ENCODE measurements around the gene TRIM56.
"Not testable (repeated sequence)": the region's sequence is repeated elsewhere in the genome, so short reads cannot be mapped to it uniquely, and the experiment has no call there.

TRIM56 gene

GRCh38 chr7:101108961-101109360 is 23.7 kb downstream of the TRIM56 start:
- H3K4me3 ChIP-seq (IDR thresholded peaks at IDR 0.05; ENCODE audit: insufficient read depth, low read depth, low read length) = no peak overlapping the region
- no peaks in the 10 kb centered on the region for H3K4me1 ChIP-seq (ENCODE audit: low read depth, poor library complexity, severe bottlenecking)
- H3K27me3 ChIP-seq (ENCODE audit: insufficient read depth, low read depth) = peaks cover 96% of the 10 kb centered on the region
- H3K79me2 ChIP-seq (ENCODE audit: insufficient read depth, low read depth) = no peaks in the 10 kb centered on the region
- H3K27ac ChIP-seq = no peak overlapping the region
- H3K9ac ChIP-seq = no peak overlapping the region
- no peak overlapping the region for H3K4me2 ChIP-seq
- H4K20me1 ChIP-seq (ENCODE audit: insufficient read depth) = no peaks in the 10 kb centered on the region
- TF ChIP-seq, protein P1, sequence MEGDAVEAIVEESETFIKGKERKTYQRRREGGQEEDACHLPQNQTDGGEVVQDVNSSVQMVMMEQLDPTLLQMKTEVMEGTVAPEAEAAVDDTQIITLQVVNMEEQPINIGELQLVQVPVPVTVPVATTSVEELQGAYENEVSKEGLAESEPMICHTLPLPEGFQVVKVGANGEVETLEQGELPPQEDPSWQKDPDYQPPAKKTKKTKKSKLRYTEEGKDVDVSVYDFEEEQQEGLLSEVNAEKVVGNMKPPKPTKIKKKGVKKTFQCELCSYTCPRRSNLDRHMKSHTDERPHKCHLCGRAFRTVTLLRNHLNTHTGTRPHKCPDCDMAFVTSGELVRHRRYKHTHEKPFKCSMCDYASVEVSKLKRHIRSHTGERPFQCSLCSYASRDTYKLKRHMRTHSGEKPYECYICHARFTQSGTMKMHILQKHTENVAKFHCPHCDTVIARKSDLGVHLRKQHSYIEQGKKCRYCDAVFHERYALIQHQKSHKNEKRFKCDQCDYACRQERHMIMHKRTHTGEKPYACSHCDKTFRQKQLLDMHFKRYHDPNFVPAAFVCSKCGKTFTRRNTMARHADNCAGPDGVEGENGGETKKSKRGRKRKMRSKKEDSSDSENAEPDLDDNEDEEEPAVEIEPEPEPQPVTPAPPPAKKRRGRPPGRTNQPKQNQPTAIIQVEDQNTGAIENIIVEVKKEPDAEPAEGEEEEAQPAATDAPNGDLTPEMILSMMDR (conservative IDR thresholded peaks at IDR 0.05; ENCODE audit: low read depth, low read length) = no peak
- H3K36me3 ChIP-seq (ENCODE audit: insufficient read depth) = no peaks in the 10 kb centered on the region
- no peak overlapping the region for H2AFZ ChIP-seq (ENCODE audit: low read depth)

DNA sequence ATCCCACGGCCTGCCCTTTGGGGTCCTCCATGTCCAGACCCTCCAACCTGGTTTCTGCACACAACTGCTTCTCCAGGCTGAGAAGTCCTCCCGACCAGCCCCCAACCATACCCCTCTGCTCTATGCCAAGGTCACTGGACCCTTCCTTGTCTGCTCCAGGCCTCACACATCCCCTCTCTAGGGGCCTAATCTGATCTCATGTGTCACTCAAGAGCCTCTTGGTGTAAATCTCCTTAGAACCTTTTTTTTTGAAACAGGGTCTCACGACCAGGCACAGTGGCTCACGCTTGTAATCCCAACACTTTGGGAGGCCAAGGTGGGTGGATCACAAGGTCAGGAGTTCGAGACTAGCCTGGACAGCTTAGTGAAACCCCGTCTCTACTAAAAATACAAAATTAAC is 24.1 kb downstream of the TRIM56 start:
- no peak overlapping the region for H3K4me2 ChIP-seq
- no peak overlapping the region for H3K27ac ChIP-seq
- no peak overlapping the region for H3K9ac ChIP-seq
- H2AFZ ChIP-seq (ENCODE audit: low read depth) = no peak overlapping the region
- no peaks in the 10 kb centered on the region for H3K36me3 ChIP-seq (ENCODE audit: insufficient read depth)
- no peaks in the 10 kb centered on the region for H3K79me2 ChIP-seq (ENCODE audit: insufficient read depth, low read depth)
- peaks cover 96% of the 10 kb centered on the region for H3K27me3 ChIP-seq (ENCODE audit: insufficient read depth, low read depth)
- H3K4me1 ChIP-seq (ENCODE audit: low read depth, poor library complexity, severe bottlenecking) = no peaks in the 10 kb centered on the region
- no peaks in the 10 kb centered on the region for H4K20me1 ChIP-seq (ENCODE audit: insufficient read depth)
- H3K4me3 ChIP-seq (IDR thresholded peaks at IDR 0.05; ENCODE audit: insufficient read depth, low read depth, low read length) = no peak overlapping the region
- TF ChIP-seq, protein P1 (conservative IDR thresholded peaks at IDR 0.05; ENCODE audit: low read depth, low read length) = no peak

- TF ChIP-seq, protein P1 (conservative IDR thresholded peaks at IDR 0.05; ENCODE audit: low read depth, low read length) = no peak
- peaks cover 96% of the 10 kb centered on the region for H3K27me3 ChIP-seq (ENCODE audit: insufficient read depth, low read depth)
- H2AFZ ChIP-seq (ENCODE audit: low read depth) = no peak overlapping the region
- no peak overlapping the region for H3K4me3 ChIP-seq (IDR thresholded peaks at IDR 0.05; ENCODE audit: insufficient read depth, low read depth, low read length)
- no peaks in the 10 kb centered on the region for H3K79me2 ChIP-seq (ENCODE audit: insufficient read depth, low read depth)
- no peak overlapping the region for H3K4me2 ChIP-seq
- no peaks in the 10 kb centered on the region for H3K4me1 ChIP-seq (ENCODE audit: low read depth, poor library complexity, severe bottlenecking)
- no peaks in the 10 kb centered on the region for H3K36me3 ChIP-seq (ENCODE audit: insufficient read depth)
- H3K9ac ChIP-seq = no peak overlapping the region
- H4K20me1 ChIP-seq (ENCODE audit: insufficient read depth) = no peaks in the 10 kb centered on the region
- H3K27ac ChIP-seq = no peak overlapping the region
Observed at GRCh38 chr7:101111261-101111660, 26.0 kb downstream of the TRIM56 start.

GRCh38 chr7:101112233-101112632 is 27.0 kb downstream of the TRIM56 start:
- Histone ChIP-seq H3K27ac (no peak overlapping the region), H3K79me2 (ENCODE audit: insufficient read depth, low read depth) (no peaks in the 10 kb centered on the region), H4K20me1 (ENCODE audit: insufficient read depth) (no peaks in the 10 kb centered on the region), H3K36me3 (ENCODE audit: insufficient read depth) (no peaks in the 10 kb centered on the region), H3K27me3 (ENCODE audit: insufficient read depth, low read depth) (peaks cover 97% of the 10 kb centered on the region), H3K4me3 (IDR thresholded peaks at IDR 0.05; ENCODE audit: insufficient read depth, low read depth, low read length) (no peak overlapping the region), H3K4me2 (no peak overlapping the region), H3K9ac (no peak overlapping the region), H2AFZ (ENCODE audit: low read depth) (no peak overlapping the region), H3K4me1 (ENCODE audit: low read depth, poor library complexity, severe bottlenecking) (no peaks in the 10 kb centered on the region)
- TF ChIP-seq, protein P1 (conservative IDR thresholded peaks at IDR 0.05; ENCODE audit: low read depth, low read length) = no peak

DNA sequence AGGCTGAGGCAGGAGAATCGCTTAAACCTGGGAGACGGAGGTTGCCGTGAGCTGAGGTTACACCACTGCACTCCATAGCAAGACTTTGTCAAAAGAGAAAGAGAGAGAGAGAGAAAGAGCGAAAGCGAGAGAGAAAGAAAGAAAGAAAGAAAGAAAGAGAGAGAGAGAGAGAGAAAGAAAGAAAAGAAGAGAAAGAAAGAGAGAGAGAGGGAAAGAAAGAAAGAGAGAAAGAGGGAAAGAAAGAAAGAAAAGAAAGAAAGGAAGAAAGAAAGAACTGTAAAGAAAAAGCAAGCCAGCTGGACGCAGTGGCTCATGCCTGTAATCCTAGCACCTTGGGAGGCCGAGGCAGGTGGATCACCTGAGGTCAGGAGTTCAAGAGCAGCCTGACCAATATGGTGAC is 27.9 kb downstream of the TRIM56 start:
- not testable (repeated sequence) for H3K36me3 ChIP-seq (ENCODE audit: insufficient read depth); H2AFZ ChIP-seq (ENCODE audit: low read depth); H4K20me1 ChIP-seq (ENCODE audit: insufficient read depth); H3K79me2 ChIP-seq (ENCODE audit: insufficient read depth, low read depth); H3K27ac ChIP-seq; H3K9ac ChIP-seq; H3K4me2 ChIP-seq; H3K4me1 ChIP-seq (ENCODE audit: low read depth, poor library complexity, severe bottlenecking); H3K4me3 ChIP-seq (IDR thresholded peaks at IDR 0.05; ENCODE audit: insufficient read depth, low read depth, low read length)
- H3K27me3 ChIP-seq (ENCODE audit: insufficient read depth, low read depth) = peaks cover 96% of the 10 kb centered on the region

Data from KMS-11 (cell line).